ENCODE measurements around the gene CELSR1.
"Not testable (repeated sequence)": the region's sequence is repeated elsewhere in the genome, so short reads cannot be mapped to it uniquely, and the experiment has no call there.

The CELSR1 gene

DNA sequence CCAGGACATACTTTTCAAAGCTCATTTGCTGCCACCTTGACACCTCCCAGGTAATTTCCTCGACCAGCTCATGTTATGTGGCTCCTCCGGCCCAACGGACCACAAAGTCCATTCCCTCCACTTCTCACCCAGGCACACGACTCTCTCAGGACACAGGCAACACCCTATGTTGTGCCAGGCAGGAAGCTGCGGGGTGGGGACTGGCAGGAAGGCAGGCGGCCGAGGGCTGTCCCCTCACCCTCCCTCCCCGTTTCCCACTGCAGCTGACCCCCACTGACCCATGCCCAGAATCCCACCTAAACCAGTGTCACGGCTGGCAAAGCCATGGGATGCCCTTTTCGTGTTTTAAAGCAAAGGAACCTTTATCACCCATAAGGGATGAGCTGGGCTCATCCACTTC, 20.8 kb downstream of the CELSR1 start:
- no peak for DNase-seq (ENCODE audit: low read depth in 1 of 2, low spot score in 1 of 2)
- no peak for TF ChIP-seq POLR2AphosphoS5 (IDR thresholded peaks at IDR 0.05; ENCODE audit: low read depth)
- no peak for TF ChIP-seq SPI1 (IDR thresholded peaks at IDR 0.05; ENCODE audit: borderline replicate concordance, low read depth)
- no peak for TF ChIP-seq CTCF (IDR thresholded peaks at IDR 0.05; ENCODE audit: insufficient read depth, low read length)
- TF ChIP-seq, protein P1, sequence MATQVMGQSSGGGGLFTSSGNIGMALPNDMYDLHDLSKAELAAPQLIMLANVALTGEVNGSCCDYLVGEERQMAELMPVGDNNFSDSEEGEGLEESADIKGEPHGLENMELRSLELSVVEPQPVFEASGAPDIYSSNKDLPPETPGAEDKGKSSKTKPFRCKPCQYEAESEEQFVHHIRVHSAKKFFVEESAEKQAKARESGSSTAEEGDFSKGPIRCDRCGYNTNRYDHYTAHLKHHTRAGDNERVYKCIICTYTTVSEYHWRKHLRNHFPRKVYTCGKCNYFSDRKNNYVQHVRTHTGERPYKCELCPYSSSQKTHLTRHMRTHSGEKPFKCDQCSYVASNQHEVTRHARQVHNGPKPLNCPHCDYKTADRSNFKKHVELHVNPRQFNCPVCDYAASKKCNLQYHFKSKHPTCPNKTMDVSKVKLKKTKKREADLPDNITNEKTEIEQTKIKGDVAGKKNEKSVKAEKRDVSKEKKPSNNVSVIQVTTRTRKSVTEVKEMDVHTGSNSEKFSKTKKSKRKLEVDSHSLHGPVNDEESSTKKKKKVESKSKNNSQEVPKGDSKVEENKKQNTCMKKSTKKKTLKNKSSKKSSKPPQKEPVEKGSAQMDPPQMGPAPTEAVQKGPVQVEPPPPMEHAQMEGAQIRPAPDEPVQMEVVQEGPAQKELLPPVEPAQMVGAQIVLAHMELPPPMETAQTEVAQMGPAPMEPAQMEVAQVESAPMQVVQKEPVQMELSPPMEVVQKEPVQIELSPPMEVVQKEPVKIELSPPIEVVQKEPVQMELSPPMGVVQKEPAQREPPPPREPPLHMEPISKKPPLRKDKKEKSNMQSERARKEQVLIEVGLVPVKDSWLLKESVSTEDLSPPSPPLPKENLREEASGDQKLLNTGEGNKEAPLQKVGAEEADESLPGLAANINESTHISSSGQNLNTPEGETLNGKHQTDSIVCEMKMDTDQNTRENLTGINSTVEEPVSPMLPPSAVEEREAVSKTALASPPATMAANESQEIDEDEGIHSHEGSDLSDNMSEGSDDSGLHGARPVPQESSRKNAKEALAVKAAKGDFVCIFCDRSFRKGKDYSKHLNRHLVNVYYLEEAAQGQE (IDR thresholded peaks at IDR 0.05; ENCODE audit: insufficient replicate concordance, low read depth), result no peak
- TF ChIP-seq GABPA (IDR thresholded peaks at IDR 0.05; ENCODE audit: low read depth), result no peak
- Histone ChIP-seq H3K27me3 (ENCODE audit: insufficient read depth, poor library complexity, severe bottlenecking) (no peaks in the 10 kb centered on the region), H3K27ac (replicated peaks) (no peak overlapping the region), H3K4me3 (replicated peaks; ENCODE audit: insufficient read depth, low read length) (no peak overlapping the region)

DNA sequence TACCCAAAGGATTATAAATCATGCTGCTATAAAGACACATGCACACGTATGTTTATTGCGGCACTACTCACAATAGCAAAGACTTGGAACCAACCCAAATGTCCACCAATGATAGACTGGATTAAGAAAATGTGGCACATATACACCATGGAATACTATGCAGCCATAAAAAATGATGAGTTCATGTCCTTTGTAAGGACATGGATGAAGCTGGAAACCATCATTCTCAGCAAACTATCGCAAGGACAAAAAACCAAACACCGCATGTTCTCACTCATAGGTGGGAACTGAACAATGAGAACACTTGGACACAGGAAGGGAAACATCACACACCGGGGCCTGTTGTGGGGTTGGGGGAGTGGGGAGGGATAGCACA, 21.3 kb downstream of the CELSR1 start:
- not testable (repeated sequence) for DNase-seq (ENCODE audit: low read depth in 1 of 2, low spot score in 1 of 2); H3K27me3 ChIP-seq (ENCODE audit: insufficient read depth, poor library complexity, severe bottlenecking); H3K27ac ChIP-seq (replicated peaks); H3K4me3 ChIP-seq (replicated peaks; ENCODE audit: insufficient read depth, low read length)

DNA sequence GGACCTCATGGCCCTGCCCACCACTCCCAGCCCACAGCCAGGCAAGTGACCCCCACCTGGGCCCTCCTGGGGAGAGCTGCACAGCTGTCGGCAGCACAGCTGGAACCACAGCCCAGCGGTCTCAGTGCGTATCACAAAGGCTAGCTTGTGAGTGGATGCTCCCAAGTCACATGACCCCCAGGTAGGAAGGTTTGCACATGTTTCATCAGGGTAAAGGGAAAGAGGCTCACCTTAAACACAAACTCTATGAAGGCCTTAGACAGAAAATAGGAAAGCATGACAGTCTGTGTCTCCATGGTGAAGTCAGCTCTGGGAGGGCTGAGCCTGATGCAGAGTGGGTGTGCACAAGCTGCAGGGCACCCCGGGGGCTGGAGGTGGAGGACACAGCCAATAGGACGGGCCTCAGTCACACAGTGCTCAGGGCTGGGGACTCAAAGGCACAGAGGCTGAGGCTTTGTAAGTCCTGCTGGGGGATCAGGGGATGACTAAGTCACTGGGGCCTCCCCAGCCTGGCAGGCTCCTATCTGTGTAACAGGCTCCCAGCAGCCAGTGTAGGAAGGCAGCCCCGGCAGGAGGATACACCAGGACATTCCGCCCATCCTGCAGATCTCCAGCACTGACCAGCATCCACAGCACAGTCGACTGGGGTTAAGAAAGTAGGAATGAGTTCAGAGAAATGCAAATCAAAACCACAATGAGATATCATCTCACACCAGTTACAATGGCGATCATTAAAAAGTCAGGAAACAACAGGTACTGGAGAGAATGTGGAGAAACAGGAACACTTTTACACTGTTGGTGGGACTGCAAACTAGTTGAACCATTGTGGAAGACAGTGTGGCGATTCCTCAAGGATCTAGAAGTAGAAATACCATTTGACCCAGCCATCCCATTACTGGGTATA, 22.0 kb downstream of the CELSR1 start:
- no peak overlapping the region for H3K4me3 ChIP-seq (replicated peaks; ENCODE audit: insufficient read depth, low read length)
- DNase-seq (ENCODE audit: low read depth in 1 of 2, low spot score in 1 of 2), result no peak
- TF ChIP-seq GABPA (IDR thresholded peaks at IDR 0.05; ENCODE audit: low read depth), result no peak
- TF ChIP-seq, protein P1 (IDR thresholded peaks at IDR 0.05; ENCODE audit: insufficient replicate concordance, low read depth), result no peak
- no peak for TF ChIP-seq POLR2AphosphoS5 (IDR thresholded peaks at IDR 0.05; ENCODE audit: low read depth)
- TF ChIP-seq SPI1 (IDR thresholded peaks at IDR 0.05; ENCODE audit: borderline replicate concordance, low read depth), result no peak
- TF ChIP-seq CTCF (IDR thresholded peaks at IDR 0.05; ENCODE audit: insufficient read depth, low read length), result no peak
- no peak overlapping the region for H3K27ac ChIP-seq (replicated peaks)
- H3K27me3 ChIP-seq (ENCODE audit: insufficient read depth, poor library complexity, severe bottlenecking), result no peaks in the 10 kb centered on the region

GRCh38 chr22:46514592-46515207, 22.7 kb downstream of the CELSR1 start:
- Histone ChIP-seq H3K27me3 (ENCODE audit: insufficient read depth, poor library complexity, severe bottlenecking) (no peaks in the 10 kb centered on the region), H3K27ac (replicated peaks) (no peak overlapping the region), H3K4me3 (replicated peaks; ENCODE audit: insufficient read depth, low read length) (no peak overlapping the region)
- TF ChIP-seq GABPA (IDR thresholded peaks at IDR 0.05; ENCODE audit: low read depth) (no peak), POLR2AphosphoS5 (IDR thresholded peaks at IDR 0.05; ENCODE audit: low read depth) (no peak), SPI1 (IDR thresholded peaks at IDR 0.05; ENCODE audit: borderline replicate concordance, low read depth) (no peak), CTCF (IDR thresholded peaks at IDR 0.05; ENCODE audit: insufficient read depth, low read length) (no peak)
- TF ChIP-seq, protein P1 (IDR thresholded peaks at IDR 0.05; ENCODE audit: insufficient replicate concordance, low read depth), result no peak
- DNase-seq (ENCODE audit: low read depth in 1 of 2, low spot score in 1 of 2), result no peak
